GM18868 (cell line): ENCODE data around the gene BCL3.
"Not testable (repeated sequence)": the region's sequence is repeated elsewhere in the genome, so short reads cannot be mapped to it uniquely, and the experiment has no call there.

Experiments
- ATAC-seq: cut with Tn5 transposase; IDR thresholded peaks from one replicate; pipeline ENCODE4 v1.9.1; 2021; ENCODE audit warnings: mild to moderate bottlenecking, moderate library complexity; ENCODE audit not compliant: unreplicated experiment

The BCL3 gene, protein sequence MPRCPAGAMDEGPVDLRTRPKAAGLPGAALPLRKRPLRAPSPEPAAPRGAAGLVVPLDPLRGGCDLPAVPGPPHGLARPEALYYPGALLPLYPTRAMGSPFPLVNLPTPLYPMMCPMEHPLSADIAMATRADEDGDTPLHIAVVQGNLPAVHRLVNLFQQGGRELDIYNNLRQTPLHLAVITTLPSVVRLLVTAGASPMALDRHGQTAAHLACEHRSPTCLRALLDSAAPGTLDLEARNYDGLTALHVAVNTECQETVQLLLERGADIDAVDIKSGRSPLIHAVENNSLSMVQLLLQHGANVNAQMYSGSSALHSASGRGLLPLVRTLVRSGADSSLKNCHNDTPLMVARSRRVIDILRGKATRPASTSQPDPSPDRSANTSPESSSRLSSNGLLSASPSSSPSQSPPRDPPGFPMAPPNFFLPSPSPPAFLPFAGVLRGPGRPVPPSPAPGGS

DNA sequence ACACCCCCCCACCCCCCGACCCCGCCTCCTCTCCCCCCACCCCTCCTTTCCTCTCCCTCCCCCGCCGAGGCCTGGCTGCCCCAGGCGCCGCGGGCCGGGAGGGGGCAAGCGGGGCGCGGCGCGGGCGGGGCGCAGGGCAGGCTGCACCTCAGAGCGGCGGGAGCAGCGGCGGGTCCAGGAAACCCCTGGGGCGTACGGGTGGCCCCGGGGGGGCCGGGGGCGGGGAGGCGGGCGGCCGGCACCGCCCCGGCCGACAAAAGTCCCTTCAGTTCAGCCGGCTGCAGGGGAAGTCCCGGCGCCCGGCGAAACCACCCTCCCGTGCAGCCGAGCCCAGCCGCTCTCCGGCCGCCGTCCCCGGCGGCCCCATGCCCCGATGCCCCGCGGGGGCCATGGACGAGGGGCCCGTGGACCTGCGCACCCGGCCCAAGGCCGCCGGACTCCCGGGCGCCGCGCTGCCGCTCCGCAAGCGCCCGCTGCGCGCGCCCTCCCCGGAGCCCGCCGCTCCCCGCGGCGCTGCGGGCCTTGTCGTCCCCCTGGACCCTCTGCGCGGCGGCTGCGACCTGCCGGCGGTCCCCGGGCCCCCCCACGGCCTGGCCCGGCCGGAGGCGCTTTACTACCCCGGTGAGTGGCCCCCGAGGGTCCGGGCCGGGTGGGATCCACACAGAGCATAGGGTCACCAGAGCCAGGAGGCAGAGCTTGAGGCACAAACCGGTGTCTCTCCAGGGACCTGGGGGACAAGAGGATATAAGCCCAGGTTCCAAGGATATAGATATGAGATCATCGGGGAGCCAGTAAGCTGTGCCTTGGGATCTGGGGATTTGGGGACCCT lies at the start of gene BCL3:
Gene BCL3, plus strand, starts transcription at position 283 of the 829 bp plus-strand sequence. Its CDS starts 83 bp downstream, at position 366.
- ATAC-seq: peak; percentile 25

DNA sequence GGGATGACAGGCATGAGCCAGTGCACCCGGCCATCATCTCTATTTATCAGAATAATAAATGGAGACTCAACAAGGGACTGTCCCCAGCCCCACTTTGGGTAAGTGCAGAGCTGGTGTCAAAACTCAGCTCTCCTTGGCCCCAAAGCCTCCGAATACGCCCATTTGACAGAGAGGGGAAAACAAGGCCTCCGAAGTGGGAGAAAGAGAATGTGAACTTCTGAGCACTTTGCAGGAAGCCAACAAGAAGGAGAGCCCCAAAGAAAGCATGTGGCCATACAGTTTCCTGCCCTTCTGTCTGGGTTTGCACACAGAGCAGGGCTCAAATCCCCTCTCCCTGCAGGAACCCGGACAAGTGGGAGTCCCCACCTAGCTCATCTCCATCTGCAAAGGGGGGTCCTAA lies 48.0 kb upstream of the BCL3 start:
- ATAC-seq: no peak

DNA sequence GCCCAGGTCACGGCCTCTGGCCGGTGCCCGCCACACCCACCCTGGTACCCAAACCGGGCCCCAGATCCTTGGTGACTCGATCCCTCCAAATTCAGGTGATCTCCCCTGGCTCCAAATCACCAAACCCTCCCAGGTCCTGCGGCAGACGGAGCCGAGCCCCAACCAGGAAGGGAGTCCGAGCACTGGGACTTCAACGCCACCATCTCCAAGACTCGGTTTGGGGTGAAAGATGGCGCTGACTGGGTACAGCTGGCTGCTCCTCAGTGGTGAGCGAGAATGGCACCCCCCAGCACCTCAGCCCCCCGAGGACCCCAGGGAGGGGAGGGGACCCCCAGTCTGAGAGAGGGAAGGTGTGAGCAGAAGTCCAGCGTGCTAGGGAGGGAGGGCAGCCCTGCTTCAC lies 47.3 kb upstream of the BCL3 start:
- no peak for ATAC-seq

DNA sequence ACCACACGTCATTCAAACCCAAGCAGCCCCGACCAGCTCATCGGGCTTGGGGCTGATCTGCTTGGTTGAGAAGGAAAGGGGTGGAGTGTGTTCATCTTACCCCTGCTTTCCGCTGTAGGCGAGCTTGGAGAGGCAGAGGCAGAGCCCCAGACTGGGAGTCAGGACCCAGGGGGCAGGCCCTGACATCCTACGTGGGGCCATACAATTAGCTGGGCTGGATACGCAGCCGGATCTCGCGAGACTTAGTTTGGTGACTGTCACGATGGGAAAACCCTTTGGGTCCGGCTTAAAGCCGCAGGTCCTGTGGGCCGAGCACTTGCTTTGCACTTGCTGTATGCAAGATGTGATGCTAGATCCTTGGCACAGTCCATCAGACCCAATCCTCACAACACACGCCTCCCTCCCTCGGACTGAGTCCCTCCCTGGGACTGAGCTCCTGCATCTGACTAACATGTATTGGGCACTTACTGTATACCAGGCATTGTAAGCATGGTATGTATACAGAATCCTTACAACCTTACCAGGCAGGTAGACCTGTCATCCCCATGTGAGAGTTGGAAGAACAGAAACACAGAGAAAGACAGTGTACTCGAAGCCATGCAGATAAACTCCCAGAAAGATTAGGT lies 45.8 kb upstream of the BCL3 start:
- ATAC-seq: no peak

DNA sequence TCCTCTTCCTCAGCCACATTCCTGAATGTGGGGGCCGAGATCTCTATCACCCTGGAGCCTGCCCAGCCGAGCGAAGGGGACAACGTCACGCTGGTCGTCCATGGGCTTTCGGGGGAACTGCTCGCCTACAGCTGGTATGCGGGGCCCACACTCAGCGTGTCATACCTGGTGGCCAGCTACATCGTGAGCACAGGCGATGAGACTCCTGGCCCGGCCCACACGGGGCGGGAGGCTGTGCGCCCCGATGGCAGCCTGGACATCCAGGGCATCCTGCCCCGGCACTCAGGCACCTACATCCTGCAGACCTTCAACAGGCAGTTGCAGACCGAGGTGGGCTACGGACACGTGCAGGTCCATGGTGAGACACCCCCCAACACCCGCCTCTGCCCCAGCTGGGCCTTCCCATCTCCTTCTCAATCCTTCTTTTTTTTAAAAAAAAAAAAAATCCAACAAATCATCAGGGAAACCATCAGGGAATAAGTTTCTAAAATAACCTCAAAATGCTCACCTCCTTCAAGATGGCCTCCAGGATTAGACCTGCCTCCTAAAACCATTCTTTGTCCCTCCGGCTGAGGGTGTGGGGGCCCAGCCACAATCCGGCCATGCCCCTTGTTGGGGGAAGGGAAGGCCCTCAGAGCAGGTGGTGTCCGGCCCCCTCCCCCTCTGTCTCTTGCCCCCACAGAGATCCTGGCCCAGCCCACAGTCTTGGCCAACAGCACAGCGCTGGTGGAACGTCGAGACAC lies 45.0 kb upstream of the BCL3 start:
- ATAC-seq: no peak

DNA sequence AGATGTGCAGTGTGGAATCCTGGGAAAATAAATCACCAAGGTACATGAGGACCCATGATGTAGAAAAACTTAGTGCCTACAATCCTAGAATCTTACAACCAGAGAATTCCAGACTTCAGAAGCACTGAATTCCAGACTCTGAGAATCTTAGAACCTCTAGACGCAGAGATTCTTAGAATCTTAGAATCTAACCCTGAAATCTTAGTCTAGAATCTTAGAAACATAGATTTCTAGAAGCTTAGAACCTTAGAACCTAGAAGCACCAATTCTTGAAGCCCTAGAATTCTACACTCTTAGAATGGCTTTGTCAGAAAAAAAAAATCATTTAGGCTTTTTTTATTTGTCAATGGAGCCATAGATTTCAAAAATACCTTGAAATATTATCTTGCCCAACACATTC lies 43.5 kb upstream of the BCL3 start:
- ATAC-seq: no peak

DNA sequence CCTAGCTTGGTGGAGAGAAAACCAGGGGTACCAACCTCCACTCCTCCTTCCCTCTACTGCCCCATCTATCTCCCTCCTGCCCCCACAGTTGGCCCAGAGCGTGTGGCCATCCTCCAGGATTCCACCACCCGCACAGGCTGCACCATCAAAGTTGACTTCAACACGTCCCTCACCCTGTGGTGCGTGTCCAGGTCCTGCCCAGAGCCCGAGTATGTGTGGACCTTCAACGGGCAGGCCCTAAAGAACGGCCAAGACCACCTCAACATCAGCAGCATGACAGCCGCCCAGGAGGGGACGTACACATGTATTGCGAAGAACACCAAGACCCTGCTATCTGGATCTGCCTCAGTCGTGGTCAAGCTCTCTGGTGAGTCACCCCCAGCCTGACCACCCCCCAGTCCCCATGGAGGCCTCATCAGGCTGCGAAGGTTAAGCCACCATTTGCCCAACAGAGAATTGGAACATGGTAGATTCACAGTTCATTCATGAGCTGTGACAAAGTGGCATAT lies 43.0 kb upstream of the BCL3 start:
- ATAC-seq: no peak

DNA sequence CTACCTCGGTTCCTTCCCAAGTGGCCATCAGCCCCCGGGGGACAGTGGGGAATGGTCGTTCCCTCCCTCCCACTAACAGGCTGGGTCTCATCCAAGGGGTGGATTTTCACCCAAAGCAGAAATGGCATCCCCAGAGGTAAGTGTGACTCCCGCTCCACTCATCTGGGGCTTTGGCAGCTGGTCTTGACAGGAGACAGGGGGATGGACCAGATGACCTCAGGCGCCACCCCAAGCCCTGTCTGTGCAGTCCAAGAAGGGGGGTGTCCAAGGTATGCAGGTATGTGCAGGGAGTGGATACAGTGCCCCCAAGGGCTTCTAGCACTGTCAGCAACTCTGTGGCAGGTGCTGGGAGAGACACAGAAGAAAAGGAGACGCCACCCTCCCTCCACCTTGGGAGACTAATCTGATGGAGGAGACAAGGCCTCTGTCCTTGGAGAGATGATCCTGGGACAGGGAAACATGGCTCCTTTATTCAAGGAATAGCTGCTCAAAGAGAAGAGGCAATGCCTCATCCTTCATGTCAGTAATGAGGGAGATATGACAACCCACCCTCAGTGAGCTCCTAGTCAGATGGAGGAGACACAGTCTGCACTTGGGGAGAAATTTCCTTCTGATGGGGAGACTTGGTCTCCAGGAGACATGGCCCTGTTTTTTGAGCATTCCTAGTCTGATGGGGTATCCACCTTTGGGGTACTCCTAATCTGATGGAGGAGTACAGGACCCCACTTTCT lies 41.8 kb upstream of the BCL3 start:
- ATAC-seq: no peak

DNA sequence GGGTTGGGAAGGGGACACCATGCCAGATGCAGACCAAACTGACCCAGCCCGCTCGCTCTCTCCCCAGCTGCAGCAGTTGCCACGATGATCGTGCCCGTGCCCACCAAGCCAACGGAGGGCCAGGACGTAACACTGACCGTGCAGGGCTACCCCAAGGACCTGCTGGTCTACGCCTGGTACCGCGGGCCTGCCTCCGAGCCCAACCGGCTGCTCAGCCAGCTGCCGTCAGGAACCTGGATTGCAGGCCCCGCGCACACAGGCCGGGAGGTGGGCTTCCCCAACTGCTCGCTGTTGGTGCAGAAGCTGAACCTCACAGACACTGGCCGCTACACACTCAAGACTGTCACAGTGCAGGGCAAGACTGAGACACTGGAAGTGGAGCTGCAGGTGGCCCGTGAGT lies 40.7 kb upstream of the BCL3 start:
- ATAC-seq: no peak

DNA sequence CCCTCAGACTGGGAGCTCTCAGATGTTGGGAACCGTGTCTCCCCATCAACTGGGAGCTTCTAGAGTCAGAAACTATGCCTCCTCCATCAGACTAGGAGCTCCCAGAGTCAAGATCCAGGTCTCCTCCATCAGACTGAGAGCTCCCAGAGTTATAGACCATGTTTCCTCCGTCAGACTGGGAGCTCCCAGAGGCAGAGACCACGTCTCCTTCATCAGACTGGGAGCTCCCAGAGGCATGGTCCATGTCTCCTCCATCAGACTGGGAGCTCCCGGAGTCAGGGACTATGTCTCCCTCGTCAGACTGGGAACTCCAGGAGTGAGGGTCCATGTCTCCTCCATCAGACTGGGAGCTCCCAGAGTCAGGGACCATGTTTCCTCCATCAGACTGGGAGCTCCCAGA lies 39.6 kb upstream of the BCL3 start:
- no peak for ATAC-seq

DNA sequence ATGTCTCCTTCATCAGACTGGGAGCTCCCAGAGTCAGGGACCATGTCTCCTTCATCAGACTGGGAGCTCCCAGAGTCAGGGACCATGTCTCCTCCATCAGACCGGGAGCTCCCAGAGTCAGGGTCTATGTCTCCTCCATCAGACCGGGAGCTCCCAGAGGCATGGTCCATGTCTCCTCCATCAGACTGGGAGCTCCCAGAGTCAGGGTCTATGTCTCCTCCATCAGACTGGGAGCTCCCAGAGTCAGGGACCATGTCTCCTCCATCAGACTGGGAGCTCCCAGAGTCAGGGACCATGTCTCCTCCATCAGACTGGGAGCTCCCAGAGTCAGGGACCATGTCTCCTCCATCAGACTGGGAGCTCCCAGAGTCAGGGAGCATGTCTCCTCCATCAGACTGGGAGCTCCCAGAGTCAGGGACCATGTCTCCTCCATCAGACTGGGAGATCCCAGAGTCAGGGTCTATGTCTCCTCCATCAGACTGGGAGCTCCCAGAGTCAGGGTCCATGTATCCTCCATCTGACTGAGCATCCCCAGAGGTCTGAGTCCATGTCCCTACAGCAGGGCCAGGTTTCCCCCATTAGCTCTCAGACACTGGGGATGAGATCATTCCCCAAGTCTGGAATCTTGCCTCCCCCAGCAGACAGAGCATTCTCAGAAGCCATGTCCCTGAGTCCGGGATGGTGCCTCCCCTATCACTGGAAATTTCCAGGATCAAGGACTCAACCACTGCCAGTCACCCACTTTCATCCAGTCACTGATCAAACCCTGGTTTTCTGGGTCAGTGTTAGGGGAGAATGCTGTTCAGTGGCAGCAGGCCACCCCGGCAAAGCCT lies 38.9 kb upstream of the BCL3 start:
- not testable (repeated sequence) for ATAC-seq

DNA sequence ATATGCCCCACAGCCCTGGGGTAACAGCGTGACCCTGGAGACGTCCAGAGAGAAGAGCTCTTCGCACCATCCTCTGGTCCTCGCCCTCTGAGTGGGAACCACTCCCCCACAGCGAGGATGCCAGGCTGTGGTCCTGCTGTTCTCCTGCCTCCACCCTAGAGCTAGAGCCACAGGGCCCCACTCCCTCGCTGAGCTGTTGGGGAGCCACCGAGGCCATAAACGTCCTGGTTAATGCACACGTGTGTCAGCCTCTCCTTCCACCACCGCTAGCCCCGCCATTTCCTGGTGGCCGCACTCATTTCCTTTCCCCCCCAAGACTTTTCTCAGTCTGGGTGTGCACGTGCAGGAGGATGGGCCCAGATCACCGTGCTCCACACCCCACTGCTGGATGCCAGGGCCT lies 38.0 kb upstream of the BCL3 start:
- ATAC-seq: no peak

DNA sequence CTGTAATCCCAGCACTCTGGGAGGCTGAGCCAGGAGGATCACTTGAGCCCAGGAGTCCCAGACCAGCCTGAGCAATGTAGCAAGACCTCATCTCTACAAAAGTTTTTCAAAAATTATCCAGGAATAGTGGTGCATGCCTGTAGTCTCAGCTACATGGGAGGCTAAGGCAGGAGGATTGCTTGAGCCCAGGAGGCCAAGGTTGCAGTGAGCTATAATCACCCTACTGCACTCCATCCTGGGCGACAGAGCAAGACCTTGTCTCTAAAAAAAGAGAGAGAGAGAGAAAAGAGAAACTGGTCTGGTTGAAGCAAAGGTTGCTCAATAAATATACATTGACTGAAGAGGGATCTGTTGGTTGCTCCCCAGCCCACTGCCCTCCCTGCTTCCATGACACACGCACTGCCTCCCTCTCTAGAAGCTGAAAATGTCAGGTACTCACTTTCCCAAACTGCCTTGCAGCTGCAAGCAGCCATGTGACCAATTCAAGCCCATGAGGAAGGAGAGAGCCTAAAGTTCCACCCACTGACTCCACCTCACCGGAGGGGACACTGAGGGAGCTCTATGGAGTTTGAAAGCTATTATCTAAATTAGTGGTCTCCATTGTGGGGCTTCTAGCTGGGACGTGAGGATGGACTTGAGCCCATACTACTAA lies 35.5 kb upstream of the BCL3 start:
- ATAC-seq: no peak

DNA sequence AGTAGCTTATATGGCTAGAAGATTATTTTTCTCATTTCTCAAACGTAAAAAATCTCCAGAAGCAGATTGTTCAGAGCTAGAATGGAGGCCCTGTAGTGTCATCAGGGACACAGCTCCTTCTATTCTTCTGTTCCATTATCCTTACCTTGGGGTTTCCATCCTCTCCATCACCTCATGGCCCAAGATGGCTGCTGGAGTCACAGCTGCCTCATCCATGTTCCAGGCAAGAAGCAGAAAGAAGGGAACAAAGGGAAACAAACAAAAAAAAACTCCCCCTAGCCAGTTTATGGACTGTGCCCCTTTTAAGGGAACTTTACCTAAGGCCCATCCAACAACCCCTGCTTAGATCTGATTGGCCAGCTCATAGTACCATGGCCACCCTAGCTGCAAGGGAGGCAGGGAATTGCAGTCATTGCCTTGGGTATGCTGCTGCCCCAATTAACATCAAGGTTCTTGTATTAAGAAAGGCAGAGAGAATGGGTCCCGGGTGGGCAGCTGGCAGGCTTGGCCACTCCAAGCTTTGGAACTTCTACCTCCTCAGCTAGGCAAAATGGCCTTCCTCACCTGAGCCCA lies 33.8 kb upstream of the BCL3 start:
- no peak for ATAC-seq

DNA sequence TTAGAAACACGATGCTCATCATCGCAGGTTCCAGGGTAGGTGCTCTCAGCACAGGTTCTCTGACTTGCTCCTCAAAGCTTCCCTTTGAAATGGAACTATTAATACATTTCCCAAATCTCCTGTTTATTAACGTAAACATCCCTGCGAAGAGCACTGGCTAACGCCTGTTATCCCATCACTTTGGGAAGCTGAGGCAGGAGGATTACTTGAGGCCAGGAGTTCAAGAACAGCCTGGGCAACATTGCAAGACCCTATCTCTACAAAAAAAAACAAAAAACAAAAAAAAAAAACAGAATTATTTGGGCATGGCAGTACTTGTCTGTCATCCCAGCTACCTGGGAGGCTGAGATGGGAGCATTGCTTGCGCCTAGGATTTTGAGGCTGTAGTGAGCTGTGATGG lies 30.9 kb upstream of the BCL3 start:
- ATAC-seq: no peak

DNA sequence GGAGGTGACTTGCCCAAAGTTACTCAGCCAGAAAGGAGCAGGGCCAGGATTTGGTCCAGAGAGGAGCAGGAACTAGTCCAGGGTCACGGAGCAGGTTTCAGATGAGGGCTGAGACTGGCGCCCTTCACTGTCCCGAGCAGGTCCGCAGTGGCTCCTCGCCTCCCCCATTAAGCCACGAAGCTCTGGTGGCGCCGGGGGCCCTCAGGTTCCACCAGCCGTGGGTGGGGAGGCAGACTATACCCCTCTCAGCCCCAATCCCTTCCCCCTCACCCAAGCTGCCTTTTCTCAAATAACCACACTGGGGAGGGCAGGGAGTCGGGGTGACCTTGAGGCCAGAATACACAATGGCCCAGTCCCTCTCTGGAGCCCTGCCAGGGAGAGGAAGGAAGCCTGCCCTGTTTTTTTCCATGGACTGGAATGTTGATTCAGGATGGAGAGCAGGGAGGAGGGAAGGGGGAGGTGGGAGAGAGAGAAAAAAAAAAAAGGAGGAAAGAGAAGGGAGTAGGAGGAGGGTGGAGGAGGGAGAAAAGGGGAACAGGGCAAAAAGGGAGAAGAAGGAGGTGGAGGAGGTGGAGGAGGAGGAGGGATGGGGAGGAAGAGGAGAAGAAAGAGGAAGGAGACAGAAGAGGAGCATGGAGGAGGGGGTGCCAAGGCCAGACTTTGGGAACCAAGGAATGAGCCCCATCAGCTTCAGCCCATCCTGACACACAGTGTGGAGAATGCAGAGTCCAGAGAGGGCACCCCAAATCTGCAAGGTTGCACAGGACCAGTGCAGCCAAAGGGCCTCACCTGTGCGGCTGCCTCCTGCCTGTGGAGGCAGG lies 29.9 kb upstream of the BCL3 start:
- no peak for ATAC-seq

DNA sequence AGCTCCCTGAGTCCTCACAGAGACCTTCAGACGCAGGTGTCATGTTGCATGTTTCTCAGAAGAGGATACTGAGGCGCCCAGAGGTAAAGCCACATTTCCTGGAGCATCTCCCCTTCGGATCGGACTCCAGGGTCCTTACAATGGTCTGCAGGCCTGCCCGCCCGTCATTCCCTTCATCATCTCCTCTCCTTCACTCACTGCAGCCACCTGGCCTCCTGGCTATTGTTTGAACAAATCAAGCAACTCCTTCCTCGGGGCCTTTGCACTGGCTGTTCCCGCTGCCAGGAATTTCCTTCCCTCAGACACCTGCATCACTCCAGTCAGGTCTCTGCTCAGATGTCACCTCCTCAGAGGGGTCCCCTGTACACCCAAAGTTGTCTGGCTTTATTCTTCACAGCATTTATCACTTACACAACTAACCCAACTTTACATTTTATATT lies 29.2 kb upstream of the BCL3 start:
- ATAC-seq: no peak
